Measurements from ENCODE around the gene EHBP1. TPM values are rescaled to one million over a fixed set of nuclear protein-coding genes. Genes with fewer than 3 reads are reported as not detected.

The EHBP1 gene
- total RNA-seq, 2 donors from 2014 or later, result 22.6 to 32.1 TPM

DNA sequence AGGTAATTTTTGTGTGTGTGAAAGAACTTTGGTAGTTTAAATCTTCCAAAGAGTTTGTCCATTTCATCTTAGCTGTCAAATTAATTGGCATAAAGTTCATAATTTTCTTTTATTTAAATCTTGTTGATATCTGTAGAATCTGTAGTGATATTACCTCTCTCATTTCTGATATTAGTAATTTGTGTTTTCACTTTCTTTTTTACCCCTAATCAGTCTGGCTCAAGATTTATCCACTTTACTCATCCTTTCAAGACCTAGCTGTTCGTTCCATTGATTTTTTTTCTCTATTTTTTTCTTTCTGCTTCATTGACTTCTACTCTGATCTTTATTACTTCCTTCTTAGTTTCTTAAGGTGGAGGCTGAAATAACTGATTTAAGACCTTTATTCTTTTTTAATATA lies 202.6 kb downstream of the EHBP1 start:
- intact Hi-C loops (cut with DNase I, micrococcal nuclease), result no loop called here
- no peak for ATAC-seq
- DNase-seq, result no peak

GRCh38 chr2:62913311-62913710 lies 207.8 kb downstream of the EHBP1 start:
- ATAC-seq (no peak), DNase-seq (no peak)
- intact Hi-C loops (cut with DNase I, micrococcal nuclease), result no loop called here

DNA sequence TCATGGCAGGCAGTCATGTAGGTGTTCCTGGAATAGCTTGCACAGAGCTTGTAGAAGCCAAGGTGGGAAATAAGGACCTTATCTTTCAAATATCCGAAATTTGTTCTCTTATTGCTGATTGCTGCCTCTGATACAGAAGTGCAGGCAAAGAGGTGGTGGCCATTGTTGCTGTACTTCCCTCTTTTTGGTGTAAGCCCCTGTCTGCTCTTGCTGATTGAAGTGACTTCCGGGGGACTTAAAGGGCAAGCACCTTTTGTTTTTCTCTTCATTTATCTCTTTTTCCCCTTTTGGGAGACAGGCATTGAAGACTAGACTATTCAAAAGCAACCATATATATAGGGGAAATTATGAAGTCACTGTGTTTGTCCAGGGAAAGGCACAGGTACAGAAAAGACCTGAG lies 213.5 kb downstream of the EHBP1 start:
- DNase-seq (no peak), ATAC-seq (no peak)
- intact Hi-C loops (cut with DNase I, micrococcal nuclease), result no loop called here

DNA sequence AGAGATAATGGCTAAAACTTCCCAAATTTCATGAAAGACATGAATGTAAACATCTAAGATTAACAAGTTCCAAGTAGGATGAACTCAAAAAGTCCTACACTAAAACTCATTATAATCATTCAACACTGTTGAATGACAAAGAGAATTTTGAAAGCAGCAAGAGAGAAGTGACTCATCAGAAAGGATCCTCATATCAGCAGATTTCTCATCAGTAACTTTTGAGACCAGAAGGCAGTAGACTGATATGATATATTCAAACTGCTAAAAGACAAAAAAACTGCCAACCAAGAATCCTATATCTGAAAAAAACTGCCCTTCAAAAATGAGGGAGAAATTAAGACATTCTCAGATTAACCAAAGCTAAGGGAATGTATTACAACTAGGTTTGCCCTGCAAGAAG lies 214.6 kb downstream of the EHBP1 start:
- intact Hi-C loops (cut with DNase I, micrococcal nuclease), result no loop called here
- ATAC-seq, result no peak

GRCh38 chr2:62923242-62923641 lies 217.7 kb downstream of the EHBP1 start:
- intact Hi-C loops (cut with DNase I, micrococcal nuclease), result no loop called here
- DNase-seq (peak in 1 of 2 donors; percentile 49), ATAC-seq (peak; percentile 93)

More for the DNA sequence above, 214.6 kb downstream of the EHBP1 start:
- DNase-seq, result no peak

DNA sequence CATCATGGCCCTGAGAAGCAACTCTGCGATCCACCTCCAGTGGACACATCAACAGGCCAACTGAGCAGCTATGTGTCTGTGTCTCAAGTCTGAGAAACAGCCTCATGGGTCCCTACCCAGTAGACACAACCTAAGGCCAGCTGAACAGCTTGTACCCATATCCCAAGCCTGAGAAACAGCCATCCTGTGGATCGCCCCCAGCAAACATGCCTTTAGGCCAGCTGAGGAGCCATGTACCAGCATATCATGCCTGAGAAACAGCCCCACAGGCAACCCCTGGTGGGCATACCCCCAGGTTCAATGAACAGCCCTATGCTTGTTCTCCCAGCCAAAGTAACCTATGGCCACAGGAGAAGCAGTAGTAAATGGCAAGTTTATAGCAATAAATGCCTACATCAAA lies 218.4 kb downstream of the EHBP1 start:
- intact Hi-C loops (cut with DNase I, micrococcal nuclease), result no loop called here
- no peak for ATAC-seq
- no peak for DNase-seq

DNA sequence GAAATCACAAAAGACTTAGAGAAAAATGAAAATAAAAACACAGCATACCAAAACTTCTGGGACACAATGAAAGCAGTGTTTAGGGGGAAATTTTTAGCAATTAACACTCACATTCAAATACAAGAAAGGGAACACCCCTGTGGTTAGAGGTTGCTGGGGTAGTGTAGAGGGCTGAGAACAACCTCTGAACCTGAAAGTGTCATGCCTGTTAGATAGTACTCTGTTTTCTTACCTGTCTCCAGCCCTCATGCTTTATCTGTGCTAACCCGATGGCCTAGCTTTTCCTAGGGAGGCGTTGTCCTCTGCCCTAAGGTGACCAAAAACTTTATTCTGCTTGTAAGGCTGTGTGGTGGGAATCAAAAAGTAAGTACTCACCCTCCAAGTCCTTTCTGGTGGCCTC lies 222.5 kb downstream of the EHBP1 start:
- intact Hi-C loops (cut with DNase I, micrococcal nuclease), result no loop called here
- DNase-seq (no peak), ATAC-seq (no peak)

GRCh38 chr2:62931536-62931935 lies 226.0 kb downstream of the EHBP1 start:
- DNase-seq (no peak), ATAC-seq (no peak)
- intact Hi-C loops (cut with DNase I, micrococcal nuclease), result no loop called here

DNA sequence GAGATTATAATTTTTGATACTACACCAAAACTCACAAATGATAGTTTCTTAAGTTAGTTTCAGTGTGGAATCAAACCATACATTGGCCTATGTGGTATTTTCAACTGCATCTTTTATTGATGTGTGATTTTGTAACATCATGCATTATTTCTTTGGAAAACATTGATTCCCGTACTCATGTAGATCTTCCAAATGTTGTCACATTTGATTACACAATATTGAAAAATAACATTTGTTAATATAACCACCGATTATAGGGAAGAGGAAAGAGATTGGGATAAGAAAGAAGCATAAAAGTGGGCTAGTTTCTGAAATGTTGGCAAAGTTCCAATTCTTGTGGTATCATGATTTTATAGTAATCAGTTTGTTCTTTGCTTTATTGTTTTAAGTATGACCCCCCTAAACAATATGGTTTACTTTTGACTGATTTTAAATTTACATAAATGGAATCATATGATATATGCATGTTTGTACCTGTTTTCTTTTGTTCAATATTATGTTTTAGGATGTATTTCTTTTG lies 227.9 kb downstream of the EHBP1 start:
- ATAC-seq (no peak), DNase-seq (no peak)
- intact Hi-C loops (cut with DNase I, micrococcal nuclease), result no loop called here

GRCh38 chr2:62934517-62934916 lies 229.0 kb downstream of the EHBP1 start:
- no peak for ATAC-seq
- no peak for DNase-seq
- intact Hi-C loops (cut with DNase I, micrococcal nuclease), result no loop called here

- intact Hi-C loops (cut with DNase I, micrococcal nuclease), result no loop called here
- DNase-seq, result no peak
- no peak for ATAC-seq
Measured at GRCh38 chr2:62938126-62938525, 232.6 kb downstream of the EHBP1 start.

DNA sequence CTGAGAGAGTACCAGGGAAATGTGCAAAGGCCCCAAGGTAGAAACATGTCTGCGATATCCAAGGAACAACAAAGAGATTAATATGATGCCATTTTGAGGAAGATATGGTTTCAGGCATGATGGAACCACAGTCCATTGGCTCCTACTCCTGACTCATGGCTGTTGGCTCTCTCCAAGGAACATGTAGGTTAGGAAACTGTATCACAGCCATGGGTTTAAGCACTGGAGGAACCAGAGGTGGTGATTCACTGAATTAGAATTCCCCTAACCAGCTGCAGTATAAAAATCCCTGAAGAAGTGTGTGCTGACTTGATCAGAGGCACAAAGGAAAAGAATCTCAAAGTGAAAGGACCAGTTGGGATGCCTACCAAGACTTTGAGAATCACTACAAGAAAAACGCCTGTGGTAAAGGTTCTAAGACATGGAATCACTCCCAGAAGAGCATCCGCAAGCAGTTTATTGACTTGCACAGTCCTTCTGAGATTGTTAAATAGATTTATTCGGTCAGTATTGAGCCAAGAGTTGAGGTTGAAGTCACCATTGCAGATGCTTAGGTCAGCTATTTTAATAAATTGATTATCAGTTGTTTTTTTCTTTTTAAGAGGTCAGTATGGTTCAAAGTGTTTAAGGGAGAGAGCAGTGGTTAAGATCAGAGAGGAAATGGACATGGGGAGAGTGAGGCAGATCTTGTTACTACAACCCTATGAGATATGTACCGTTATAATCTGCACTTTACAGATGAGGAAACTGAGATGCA lies 234.4 kb downstream of the EHBP1 start:
- intact Hi-C loops (cut with DNase I, micrococcal nuclease), result no loop called here
- ATAC-seq (no peak), DNase-seq (no peak)

DNA sequence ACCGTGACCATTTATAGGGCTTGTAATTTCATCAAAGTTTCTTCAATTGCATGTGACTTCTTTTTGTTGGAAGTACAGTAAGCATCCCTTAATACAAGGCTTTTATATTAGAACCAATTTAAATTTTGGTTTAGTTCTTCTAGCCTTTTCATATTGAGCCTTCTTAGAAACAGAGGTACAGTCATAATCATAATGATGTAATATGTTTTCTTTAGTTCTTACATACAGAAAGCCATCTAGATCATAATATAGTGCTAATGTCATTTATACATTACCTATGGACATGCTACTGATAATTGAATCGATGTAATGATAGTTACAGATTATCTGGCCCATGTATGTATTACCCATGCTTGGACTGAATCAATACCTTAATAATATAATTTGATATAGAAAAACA lies 235.2 kb downstream of the EHBP1 start:
- DNase-seq, result no peak
- no peak for ATAC-seq
- intact Hi-C loops (cut with DNase I, micrococcal nuclease), result no loop called here

DNA sequence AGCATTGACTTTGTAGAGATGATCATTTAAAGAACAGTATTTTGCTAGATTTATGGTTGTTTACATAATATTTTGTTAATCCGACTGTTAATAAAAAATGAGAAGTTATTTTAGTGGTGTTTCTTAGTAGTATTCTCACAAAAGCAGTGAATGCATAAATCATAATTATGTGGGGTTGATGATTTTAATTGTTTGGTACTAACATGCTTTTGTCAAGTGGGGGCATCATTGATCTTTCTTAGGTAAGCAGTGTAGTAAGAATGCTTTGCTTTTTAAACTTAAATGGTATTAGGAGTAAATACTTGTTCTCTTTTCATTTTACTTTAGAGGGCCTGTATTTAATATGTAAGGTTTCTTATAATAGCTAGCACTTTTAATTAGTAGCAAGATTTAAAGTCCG lies 235.9 kb downstream of the EHBP1 start:
- intact Hi-C loops (cut with DNase I, micrococcal nuclease), result no loop called here
- ATAC-seq, result no peak

DNA sequence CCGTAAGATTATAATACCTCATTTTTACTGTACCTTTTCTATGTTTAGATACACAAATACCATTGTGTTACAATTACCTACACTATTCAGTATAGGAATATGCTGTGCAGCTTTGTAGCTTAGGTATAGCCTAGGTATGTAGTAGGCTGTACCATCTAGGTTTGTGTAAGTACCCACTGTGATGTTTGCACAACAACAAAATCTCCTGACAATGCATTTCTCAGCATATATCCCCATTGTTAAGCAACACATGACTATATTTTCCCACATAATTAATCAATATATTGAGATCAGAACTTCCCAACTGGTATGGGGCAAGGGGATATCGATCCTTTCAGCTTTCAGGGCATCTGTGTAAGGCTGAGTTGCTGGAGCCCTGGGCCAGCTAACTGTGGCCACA lies 238.8 kb downstream of the EHBP1 start:
- DNase-seq, result no peak
- no peak for ATAC-seq
- intact Hi-C loops (cut with DNase I, micrococcal nuclease), result no loop called here

More for the DNA sequence above, 235.9 kb downstream of the EHBP1 start:
- no peak for DNase-seq

GRCh38 chr2:62947403-62947802 lies 241.9 kb downstream of the EHBP1 start:
- ATAC-seq (no peak), DNase-seq (no peak)
- intact Hi-C loops (cut with DNase I, micrococcal nuclease), result no loop called here

- DNase-seq (no peak), ATAC-seq (no peak)
- intact Hi-C loops (cut with DNase I, micrococcal nuclease), result no loop called here
Measured at GRCh38 chr2:62956651-62957050, 251.1 kb downstream of the EHBP1 start.

DNA sequence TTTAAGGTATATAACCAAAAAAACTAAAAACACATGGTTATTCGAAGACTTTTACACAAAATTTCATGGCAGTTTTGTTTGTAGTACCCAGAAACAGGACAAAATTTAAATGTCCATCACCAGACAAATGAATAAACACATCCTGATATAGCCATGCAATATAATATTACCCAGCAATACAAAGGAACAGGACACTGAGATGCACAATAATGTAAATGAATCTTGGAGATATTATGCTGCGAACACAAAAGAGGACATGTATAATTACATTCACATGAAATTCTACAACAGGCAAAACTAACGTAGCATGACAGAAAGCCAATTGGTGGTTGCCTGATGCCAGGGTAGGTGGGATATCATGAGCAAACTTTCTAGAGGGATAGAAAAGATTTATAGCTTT lies 252.7 kb downstream of the EHBP1 start:
- DNase-seq (no peak), ATAC-seq (no peak)
- intact Hi-C loops (cut with DNase I, micrococcal nuclease), result no loop called here

DNA sequence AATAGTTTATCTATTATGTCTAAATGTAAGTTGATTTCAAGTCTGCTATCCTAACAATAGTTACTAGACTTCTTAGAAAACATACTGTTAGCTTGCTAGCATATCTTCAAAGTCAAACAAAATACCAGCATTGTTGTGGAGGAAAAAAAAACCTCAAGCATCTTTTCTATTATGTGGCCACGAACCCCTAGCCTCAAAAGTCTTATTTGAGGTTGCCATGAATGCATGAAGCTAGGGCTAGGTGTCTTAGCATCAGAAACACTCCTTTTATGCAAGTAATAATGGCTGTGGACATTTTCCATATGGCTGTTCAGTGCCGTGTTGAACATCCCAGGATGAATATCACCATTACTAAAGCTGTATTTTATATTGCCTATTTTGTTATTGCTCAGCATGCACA lies 258.5 kb downstream of the EHBP1 start:
- ATAC-seq (no peak), DNase-seq (no peak)
- intact Hi-C loops (cut with DNase I, micrococcal nuclease), result no loop called here

GRCh38 chr2:62964671-62965070 lies 259.2 kb downstream of the EHBP1 start:
- intact Hi-C loops (cut with DNase I, micrococcal nuclease), result no loop called here
- DNase-seq (no peak), ATAC-seq (no peak)

DNA sequence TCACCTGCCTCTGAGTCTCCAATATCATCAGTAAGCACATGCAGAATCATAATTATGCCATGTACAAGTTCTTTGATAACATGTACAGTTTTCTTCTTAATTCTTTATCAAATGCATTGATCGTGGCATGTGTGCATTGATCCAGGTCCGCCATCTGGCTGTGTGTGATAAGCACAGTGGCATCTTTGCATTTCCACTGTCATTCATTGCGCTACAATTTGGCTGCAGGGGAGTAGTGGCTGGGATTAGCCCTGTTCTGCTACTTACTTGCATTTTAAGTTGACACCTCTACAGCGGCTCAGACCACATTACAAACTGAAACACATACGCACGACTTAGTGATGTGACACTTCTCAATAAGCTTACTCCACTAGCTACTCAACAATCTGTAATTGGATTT lies 261.5 kb downstream of the EHBP1 start:
- intact Hi-C loops (cut with DNase I, micrococcal nuclease), result no loop called here
- DNase-seq, result no peak
- no peak for ATAC-seq
